Sigmoid colon (tissue), 7 donors: ENCODE data around the gene RNF166. TPM values are rescaled to one million over a fixed set of nuclear protein-coding genes. Genes with fewer than 3 reads are reported as not detected.
A peak's percentile ranks its signal among the peaks of the same experiment; 100 is the strongest.

Experiments used
- DNase-seq: peaks from one replicate; pipeline ENCODE4 v3.0.0-alpha.2; 2019
- H3K27ac ChIP-seq, 4 donors: fragments of 200-600 bp; sonication (generic); one replicate each; pipeline ENCODE4 v1.5.1; 2016 to 2019; ENCODE audit warnings: mild to moderate bottlenecking in 1 of 4
- H3K27me3 ChIP-seq, 3 donors: fragments of 200-600 bp; sonication (generic); one replicate each; pipeline ENCODE4 v1.5.1; 2019; ENCODE audit warnings: mild to moderate bottlenecking in 1 of 3
- H3K36me3 ChIP-seq, 4 donors: fragments of 200-600 bp; sonication (generic); one replicate each; pipeline ENCODE4 v1.5.1; 2016 to 2019
- H3K4me1 ChIP-seq, 4 donors: fragments of 200-600 bp; sonication (generic); one replicate each; pipeline ENCODE4 v1.5.1; 2017 to 2019
- H3K4me3 ChIP-seq, 4 donors: fragments of 200-600 bp; sonication (generic); one replicate each; pipeline ENCODE4 v1.5.1; 2017 to 2019; ENCODE audit warnings: mild to moderate bottlenecking in 2 of 4, moderate library complexity in 1 of 4
- H3K9me3 ChIP-seq, 4 donors: fragments of 200-600 bp in 3 of 4; sonication (generic) in 3 of 4; one replicate each; pipeline versions ENCODE4 v1.5.1 to v1.6.1; 2013 to 2019
- EP300 ChIP-seq, 4 donors: sonication (generic); formaldehyde crosslinking; IDR thresholded peaks; one replicate each; pipeline ENCODE4 v1.6.1; 2017; ENCODE audit warnings: antibody characterized with exemption in 4 of 4
- POLR2A ChIP-seq, 2 donors: fragments of 450-650 bp; IDR thresholded peaks; one replicate each; pipeline ENCODE4 v1.6.1; 2016; ENCODE audit warnings: antibody characterized with exemption in 2 of 2, mild to moderate bottlenecking in 2 of 2, moderate library complexity in 2 of 2
- POLR2AphosphoS5 ChIP-seq, 4 donors: sonication (generic); formaldehyde crosslinking; IDR thresholded peaks; one replicate each; pipeline ENCODE4 v1.6.1; 2017; ENCODE audit warnings: antibody characterized with exemption in 4 of 4
- WGBS, 2 donors: extraction: QIAGEN DNeasy Blood & Tissue Kit; methylation state at CpG; one replicate each; pipeline ENCODE4 v1.1.7; 2013; 5-methylcytosine and 5-hydroxymethylcytosine counted together
- intact Hi-C: fragments of 100-400 bp; cut with DNase I; formaldehyde crosslinking; loops from one replicate; pipeline ENCODE4 v1.15.1; 2023
- polyA plus RNA-seq, 3 donors: library from polyadenylated mRNA; stranded (reverse); fragments of 200-250 nt; gene quantifications; one replicate each; pipeline ENCODE4 v1.2.3, GENCODE V29; 2013
- total RNA-seq, 4 donors: library from RNA; depleted of rRNA; stranded (reverse); fragments of >200 nt; gene quantifications; one replicate each; pipeline ENCODE4 v1.1.0, GENCODE V29; 2016
- TF ChIP-seq, protein P1 (sequence below), 4 experiments: fragments of 450-650 bp in 3 of 4; fragments of 200-600 bp in 1 of 4; IDR thresholded peaks; one replicate each; pipeline ENCODE4 v1.5.1; 2016 to 2019; ENCODE audit warnings: antibody characterized with exemption in 4 of 4, mild to moderate bottlenecking in 3 of 4, moderate library complexity in 2 of 4
- donor health status: healthy with polysubstance abuse.
- donor health status: Bipolar disorder and iron deficiency.
- donor health status: healthy.

Gene RNF166
- total and polyA plus RNA-seq, 7 donors, result 5.4 to 34.8 (median 16.9) TPM

GRCh38 chr16:88665570-88665969 is 40.6 kb downstream of the RNF166 start:
- intact Hi-C loops, result no loop called here
- H3K36me3 ChIP-seq, result no peaks in the 10 kb centered on the region
- no peaks in the 10 kb centered on the region for H3K9me3 ChIP-seq
- WGBS, 2 donors, result 96 to 97% methylated on average over 3 of the region's 3 CpGs
- H3K4me3 ChIP-seq, result no peak overlapping the region
- H3K27me3 ChIP-seq, result no peaks in the 10 kb centered on the region
- no peak for DNase-seq
- TF ChIP-seq EP300 (IDR thresholded peaks at IDR 0.05) (no peak), POLR2AphosphoS5 (IDR thresholded peaks at IDR 0.05) (no peak), POLR2A (IDR thresholded peaks at IDR 0.05) (no peak)
- TF ChIP-seq, protein P1, sequence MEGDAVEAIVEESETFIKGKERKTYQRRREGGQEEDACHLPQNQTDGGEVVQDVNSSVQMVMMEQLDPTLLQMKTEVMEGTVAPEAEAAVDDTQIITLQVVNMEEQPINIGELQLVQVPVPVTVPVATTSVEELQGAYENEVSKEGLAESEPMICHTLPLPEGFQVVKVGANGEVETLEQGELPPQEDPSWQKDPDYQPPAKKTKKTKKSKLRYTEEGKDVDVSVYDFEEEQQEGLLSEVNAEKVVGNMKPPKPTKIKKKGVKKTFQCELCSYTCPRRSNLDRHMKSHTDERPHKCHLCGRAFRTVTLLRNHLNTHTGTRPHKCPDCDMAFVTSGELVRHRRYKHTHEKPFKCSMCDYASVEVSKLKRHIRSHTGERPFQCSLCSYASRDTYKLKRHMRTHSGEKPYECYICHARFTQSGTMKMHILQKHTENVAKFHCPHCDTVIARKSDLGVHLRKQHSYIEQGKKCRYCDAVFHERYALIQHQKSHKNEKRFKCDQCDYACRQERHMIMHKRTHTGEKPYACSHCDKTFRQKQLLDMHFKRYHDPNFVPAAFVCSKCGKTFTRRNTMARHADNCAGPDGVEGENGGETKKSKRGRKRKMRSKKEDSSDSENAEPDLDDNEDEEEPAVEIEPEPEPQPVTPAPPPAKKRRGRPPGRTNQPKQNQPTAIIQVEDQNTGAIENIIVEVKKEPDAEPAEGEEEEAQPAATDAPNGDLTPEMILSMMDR (IDR thresholded peaks at IDR 0.05), result no peak
- peaks cover 0 to 22% (median 14%) of the 10 kb centered on the region in 4 donors for H3K4me1 ChIP-seq
- no peak overlapping the region for H3K27ac ChIP-seq

- no peak overlapping the region for H3K27ac ChIP-seq
- no peaks in the 10 kb centered on the region for H3K36me3 ChIP-seq
- H3K9me3 ChIP-seq, result no peaks in the 10 kb centered on the region
- peak in 1 of 4 donors; percentile 15 for TF ChIP-seq POLR2AphosphoS5 (IDR thresholded peaks at IDR 0.05)
- no peak for TF ChIP-seq POLR2A (IDR thresholded peaks at IDR 0.05)
- no peak for TF ChIP-seq EP300 (IDR thresholded peaks at IDR 0.05)
- TF ChIP-seq, protein P1 (IDR thresholded peaks at IDR 0.05), result no peak
- no peaks in the 10 kb centered on the region for H3K27me3 ChIP-seq
- peaks cover 0 to 22% (median 14%) of the 10 kb centered on the region in 4 donors for H3K4me1 ChIP-seq
- intact Hi-C loops, result no loop called here
- 62 to 75% methylated on average over 4 of the region's 4 CpGs for WGBS, 2 donors
- no peak overlapping the region for H3K4me3 ChIP-seq
- no peak for DNase-seq
Observed at GRCh38 chr16:88665148-88665547, 41.1 kb downstream of the RNF166 start.

DNA sequence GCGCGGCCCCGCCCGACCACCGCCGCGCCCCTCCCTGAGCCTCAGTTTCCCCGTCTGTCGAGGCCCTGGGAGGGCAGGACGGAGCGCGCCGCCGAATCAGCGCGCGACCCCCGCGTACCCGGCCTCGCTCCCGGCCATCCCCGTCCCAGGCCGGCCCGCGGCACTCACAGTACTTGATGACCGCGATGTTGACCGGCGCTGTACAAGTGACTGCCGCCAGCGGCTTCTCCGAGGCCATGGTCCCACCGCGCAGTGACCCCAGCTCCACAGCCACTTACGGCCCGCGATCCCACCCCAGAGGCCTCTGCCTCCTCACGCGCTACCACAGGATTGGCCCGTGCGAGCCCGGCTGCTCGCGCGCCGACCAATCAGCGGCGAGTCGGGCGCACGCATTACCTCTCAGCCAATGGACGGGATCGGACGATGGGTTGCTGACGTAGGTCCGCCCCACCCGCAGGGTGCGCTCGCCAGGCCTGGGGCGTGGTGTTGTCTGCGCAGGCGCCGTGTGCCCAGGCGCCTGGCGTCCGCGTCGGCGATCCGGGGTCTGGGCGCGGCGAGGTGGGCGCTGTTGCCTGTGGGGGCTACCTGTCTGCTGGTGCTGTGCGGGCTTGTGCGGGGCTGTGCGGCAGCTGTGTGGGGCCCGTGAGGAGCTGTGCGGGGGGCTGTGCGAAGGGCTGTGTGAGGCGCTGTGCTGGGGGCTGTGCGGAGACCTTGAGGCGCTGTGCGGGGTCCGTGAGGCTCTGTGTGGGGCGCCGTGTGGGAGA is 43.2 kb downstream of the RNF166 start, which contains the start of gene MVD:
MVD (minus strand) TSS at position 249 of the 764 bp plus-strand sequence; CDS start at position 238, 11 bp downstream.
- TF ChIP-seq POLR2A (IDR thresholded peaks at IDR 0.05) (peak; percentile 43 to 86), POLR2AphosphoS5 (IDR thresholded peaks at IDR 0.05) (peak; percentile 81 to 96 (median 91)), EP300 (IDR thresholded peaks at IDR 0.05) (no peak)
- TF ChIP-seq, protein P1 (IDR thresholded peaks at IDR 0.05), result no peak
- Histone ChIP-seq H3K4me1 (peaks cover 0 to 22% (median 14%) of the 10 kb centered on the region in 4 donors), H3K27me3 (no peaks in the 10 kb centered on the region), H3K4me3 (peak within 1 kb of the TSS; percentile 79 to 99 (median 85)), H3K9me3 (no peaks in the 10 kb centered on the region), H3K27ac (peak within 1 kb of the TSS; percentile 85 to 92 (median 88)), H3K36me3 (peaks cover 0 to 3% (median 0%) of the 10 kb centered on the region in 4 donors)
- intact Hi-C loops, result loop anchor here (1.0 kb wide), 1 partner anchor 93 kb away; the partner anchor contains the start of gene ZC3H18
- 0% methylated on average over 88 of the region's 88 CpGs for WGBS, 2 donors
- peak; percentile 99 for DNase-seq

DNA sequence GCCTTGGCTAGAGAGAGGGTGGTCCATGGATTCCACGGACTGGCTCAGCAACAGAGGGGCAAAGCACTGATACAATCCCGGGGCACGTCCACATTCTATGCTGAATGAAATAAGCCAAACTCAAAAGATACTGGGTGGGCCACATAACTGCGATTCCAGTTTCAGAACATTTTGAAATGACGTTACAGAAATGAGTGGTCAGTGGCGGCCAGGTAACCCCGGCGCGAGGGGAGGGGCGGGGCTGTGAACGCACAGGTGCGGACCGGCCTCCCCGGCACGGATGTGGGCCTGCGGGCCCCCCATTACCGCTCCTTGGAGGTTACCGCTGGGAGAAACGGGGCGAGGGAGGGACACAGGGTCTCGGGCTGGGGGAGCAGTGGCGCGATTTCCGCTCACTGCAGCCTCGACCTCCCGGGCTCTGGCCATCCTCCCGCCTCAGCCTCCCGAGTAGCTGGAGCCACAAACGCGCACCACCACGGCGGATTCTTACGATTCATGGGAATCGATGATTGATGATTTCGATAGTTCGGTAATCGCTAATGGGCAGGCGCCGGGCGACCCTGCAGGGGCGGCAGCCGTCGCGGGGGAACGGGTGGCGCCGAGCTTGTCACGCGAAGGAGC is 43.9 kb downstream of the RNF166 start:
- intact Hi-C loops, result no loop called here
- Histone ChIP-seq H3K27ac (peak overlapping the region; percentile 85 to 92 (median 88)), H3K36me3 (peaks cover 0 to 9% (median 0%) of the 10 kb centered on the region in 4 donors), H3K4me3 (peak overlapping the region; percentile 79 to 99 (median 85)), H3K4me1 (peaks cover 0 to 22% (median 14%) of the 10 kb centered on the region in 4 donors), H3K27me3 (no peaks in the 10 kb centered on the region), H3K9me3 (no peaks in the 10 kb centered on the region)
- WGBS, 2 donors, result 1 to 2% methylated on average over 49 of the region's 49 CpGs
- TF ChIP-seq POLR2A (IDR thresholded peaks at IDR 0.05), result no peak
- no peak for TF ChIP-seq EP300 (IDR thresholded peaks at IDR 0.05)
- TF ChIP-seq, protein P1 (IDR thresholded peaks at IDR 0.05), result no peak
- no peak for TF ChIP-seq POLR2AphosphoS5 (IDR thresholded peaks at IDR 0.05)
- no peak for DNase-seq
